Right lung (tissue), 5 donors: Measurements from ENCODE around the gene PM20D2. TPM values are rescaled to one million over a fixed set of nuclear protein-coding genes. Genes with fewer than 3 reads are reported as not detected.

Experiments
- DNase-seq, 2 donors: peaks; one replicate each; pipeline ENCODE4 v3.0.0-alpha.2; 2013
- polyA plus RNA-seq, 5 donors: library from polyadenylated mRNA; unstranded; fragments of 120-200 nt; gene quantifications; one replicate each; pipeline versions ENCODE4 v1.2.1 to v1.2.3, GENCODE V29; 2013; ENCODE audit warnings: inconsistent platforms in 1 of 5, low replicate concordance in 1 of 5; ENCODE audit not compliant: insufficient read length in 5 of 5, insufficient read depth in 1 of 5

PM20D2 gene
- polyA plus RNA-seq, 5 donors = 21.3 to 34.3 (median 23.8) TPM

- no peak for DNase-seq
Measured at GRCh38 chr6:89197141-89197540, 51.3 kb downstream of the PM20D2 start.

GRCh38 chr6:89198235-89198634 is 52.4 kb downstream of the PM20D2 start:
- DNase-seq = no peak

DNA sequence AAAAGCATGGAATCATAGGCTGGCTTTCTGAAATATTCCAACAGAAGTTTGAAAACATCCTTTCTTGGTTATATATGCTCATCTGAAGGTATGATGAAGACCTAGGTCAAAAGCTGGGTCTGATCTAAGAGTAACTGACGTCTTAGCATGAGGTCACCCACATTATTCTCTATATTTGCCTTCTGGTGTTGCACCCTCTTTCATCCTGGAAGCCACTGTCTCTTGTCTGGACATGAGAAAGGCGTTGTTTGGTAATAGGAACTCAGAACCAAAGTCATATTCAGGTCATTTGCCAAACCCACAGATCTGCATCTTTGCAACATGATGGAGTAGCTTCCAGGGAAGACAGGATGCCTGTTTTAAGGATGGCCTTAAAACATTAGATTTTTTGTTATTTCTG is 53.7 kb downstream of the PM20D2 start:
- no peak for DNase-seq

- DNase-seq = no peak
Measured at GRCh38 chr6:89200706-89201215, 54.9 kb downstream of the PM20D2 start.

DNA sequence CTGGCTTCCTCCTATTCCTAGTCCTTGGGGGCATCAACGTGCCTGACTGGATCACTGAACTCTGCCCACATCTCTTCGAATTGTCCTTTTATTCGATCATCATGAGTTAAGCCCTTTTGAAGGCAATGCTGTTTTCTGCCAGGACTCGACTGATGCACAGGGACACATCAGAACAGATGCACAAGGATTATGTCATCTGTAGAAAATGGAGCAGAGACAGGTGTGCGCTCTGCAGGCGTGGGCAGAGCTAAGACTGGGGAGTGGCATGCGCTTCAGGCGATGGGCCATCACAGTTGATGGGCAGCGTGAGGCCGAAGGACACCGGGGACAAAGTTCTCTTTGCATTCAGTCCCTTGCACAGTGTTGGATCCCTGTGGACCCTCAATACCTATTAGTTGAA is 58.2 kb downstream of the PM20D2 start:
- DNase-seq = no peak

DNA sequence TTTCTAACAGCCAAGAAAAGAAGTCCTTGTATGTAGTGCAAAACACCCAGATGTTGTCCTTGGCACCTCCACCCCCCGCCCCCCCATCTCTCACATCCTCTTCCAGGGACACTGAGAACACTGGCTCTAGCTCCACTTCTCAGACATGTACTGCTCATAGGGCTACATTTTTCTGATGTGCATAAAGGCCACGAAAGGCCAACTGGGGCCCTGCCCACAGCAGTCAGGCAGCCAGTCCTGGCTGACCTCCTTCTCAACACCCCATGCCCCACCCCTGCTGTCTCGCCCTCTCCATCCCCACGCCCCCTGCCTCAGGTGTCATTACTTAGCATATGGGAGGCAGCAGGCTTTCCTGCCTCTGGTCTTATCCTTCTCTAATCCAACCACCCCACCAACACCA is 60.0 kb downstream of the PM20D2 start:
- no peak for DNase-seq

DNA sequence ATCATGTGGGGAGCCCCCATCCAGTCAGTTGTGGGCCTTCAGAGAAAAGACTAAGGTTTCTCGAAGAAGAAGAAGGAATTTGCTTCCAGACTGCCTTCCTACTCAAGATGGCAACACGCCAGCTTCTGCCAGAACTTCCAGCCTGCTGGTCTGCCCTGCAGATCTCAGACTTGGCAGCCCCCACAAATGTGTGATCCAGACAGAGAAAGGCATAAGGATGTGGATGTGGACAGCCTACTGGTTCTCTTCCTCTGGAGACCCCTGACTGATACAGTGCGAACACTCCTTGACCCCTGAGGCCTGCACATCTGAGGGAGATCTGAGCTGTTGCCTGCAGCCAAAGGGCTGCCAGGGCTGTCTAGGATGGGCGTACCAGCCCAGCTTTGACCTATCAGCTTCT is 62.7 kb downstream of the PM20D2 start:
- peak in 1 of 2 donors; percentile 11 for DNase-seq

DNA sequence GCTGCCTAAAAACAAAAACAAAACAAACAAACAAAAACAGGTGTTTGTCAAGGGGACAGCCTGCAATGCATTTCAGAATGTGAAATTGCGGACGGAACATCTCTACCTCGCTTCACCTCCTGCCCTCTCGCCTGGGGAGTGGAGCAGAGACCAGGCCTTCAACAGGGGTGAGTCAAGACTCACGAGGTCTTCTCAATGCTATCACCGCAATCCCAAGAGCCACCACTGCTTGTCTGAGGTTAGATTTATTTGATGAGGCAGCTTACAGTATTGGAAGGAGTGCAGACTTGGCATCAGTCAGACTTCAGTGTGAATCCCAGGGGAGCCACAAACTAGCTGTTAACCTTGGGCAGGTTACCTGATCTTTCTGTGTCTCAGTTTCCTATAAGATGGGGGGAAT is 63.6 kb downstream of the PM20D2 start:
- no peak for DNase-seq

- no peak for DNase-seq
Measured at GRCh38 chr6:89212472-89212871, 66.6 kb downstream of the PM20D2 start.

GRCh38 chr6:89214197-89214596 is 68.3 kb downstream of the PM20D2 start:
- no peak for DNase-seq

Other genes with a start within 250 kb of the PM20D2 start
- gene RNGTT, start 182.4 kb upstream of the PM20D2 start, polyA plus RNA-seq = 10 to 100 TPM; 13.3 to 18.0 (median 17.6) TPM
- gene PNRC1, start 65.3 kb upstream of the PM20D2 start, polyA plus RNA-seq = 100 to 1,000 TPM; 147 to 169 (median 156) TPM
- gene SRSF12, start 28.0 kb upstream of the PM20D2 start, polyA plus RNA-seq = 10 to 100 TPM in 2 of 5 donors, 1 to 10 TPM in 3; 7.8 to 13.0 (median 9.4) TPM
- gene GABRR1, start 71.3 kb downstream of the PM20D2 start, polyA plus RNA-seq = under 1 TPM in 1 of 5 donors, not detected in 4; 0.08 TPM
- gene GABRR2, start 169.2 kb downstream of the PM20D2 start, polyA plus RNA-seq = 1 to 10 TPM in 2 of 5 donors, under 1 TPM in 3; 0.76 to 2.0 (median 0.96) TPM
- gene UBE2J1, start 206.7 kb downstream of the PM20D2 start, polyA plus RNA-seq = 10 to 100 TPM; 50.8 to 68.4 (median 54.6) TPM